K562 treated with DMSO at 1 percent for 48 hours (cell line): ENCODE data around the gene JPH4. TPM values are rescaled to one million over a fixed set of nuclear protein-coding genes. Genes with fewer than 3 reads are reported as not detected.

ENCODE experiments used
- total RNA-seq: library from RNA; unstranded; fragments of 300-600 nt; gene quantifications from 2 replicates; pipeline ENCODE4 v1.2.3, GENCODE V29; 2022; ENCODE audit warnings: low replicate concordance; ENCODE audit errors: extremely low read depth

Gene JPH4
- total RNA-seq = not detected in 2 replicates

GRCh38 chr14:23578560-23579310 is at the start of gene JPH4:
TSS of gene JPH4 (minus strand) at chr14:23578790. CDS start at chr14:23577453, 1,337 bp downstream.

GRCh38 chr14:23567186-23568020 is 11.2 kb downstream of the JPH4 start, which contains the start of gene AP1G2:
TSS of gene AP1G2 (minus strand) at chr14:23567791. CDS start at chr14:23567314, 477 bp downstream.

GRCh38 chr14:23555882-23556699 is 22.5 kb downstream of the JPH4 start, which contains the start of gene THTPA:
TSS of gene THTPA (plus strand) at chr14:23556271. CDS start at chr14:23556758, 487 bp downstream.

GRCh38 chr14:23551266-23552028 is 27.1 kb downstream of the JPH4 start, which contains the start of gene ZFHX2:
TSS of gene ZFHX2 (minus strand) at chr14:23551765. CDS start at chr14:23535325, 16,440 bp downstream.

Other genes starting within 250 kb of the JPH4 start
- gene SLC22A17, start 225.9 kb downstream of the JPH4 start, total RNA-seq = not detected in 2 replicates
- not detected in 2 replicates for gene EFS, start 213.6 kb downstream of the JPH4 start, total RNA-seq
- not detected in 2 replicates for gene IL25, start 206.0 kb downstream of the JPH4 start, total RNA-seq
- not detected in 2 replicates for gene CMTM5, start 201.7 kb downstream of the JPH4 start, total RNA-seq
- gene MYH6, start 170.5 kb downstream of the JPH4 start, total RNA-seq = not detected in 2 replicates
- gene MYH7, start 143.1 kb downstream of the JPH4 start, total RNA-seq = not detected in 2 replicates
- gene NGDN, start 109.1 kb downstream of the JPH4 start, total RNA-seq = not detected in 2 replicates
- not detected in 2 replicates for gene ZFHX2, start 27.0 kb downstream of the JPH4 start, total RNA-seq
- not detected in 2 replicates for gene THTPA, start 22.5 kb downstream of the JPH4 start, total RNA-seq
- gene AP1G2, start 11.0 kb downstream of the JPH4 start, total RNA-seq = not detected in 2 replicates
- not detected in 2 replicates for gene DHRS2, start 57.6 kb upstream of the JPH4 start, total RNA-seq